Endothelial cell of umbilical vein (primary cell): ENCODE data around the gene BNC2. TPM values are rescaled to one million over a fixed set of nuclear protein-coding genes. Genes with fewer than 3 reads are reported as not detected.

ENCODE experiments used
- BruUV-seq: library from RNA; stranded (reverse); fragments of 400-500 nt; replicated peaks from 2 replicates; lab custom pipeline; 2021; lab: Mats Ljungman, UMichigan
- CTCF ChIA-PET: fragments of 300-600, 350-600 bp; sonication (Branson Sonifier 250); formaldehyde crosslinking; loops from one replicate; lab custom pipeline; 2021; ENCODE audit warnings: antibody characterized with exemption, inconsistent platforms; lab: Charles Lee
- POLR2A ChIA-PET: fragments of 300-600, 350-600 bp; sonication (Branson Sonifier 250); formaldehyde crosslinking; loops from one replicate; lab custom pipeline; 2021; ENCODE audit warnings: antibody characterized with exemption, inconsistent platforms; lab: Charles Lee
- DNase-seq: peaks from one replicate; pipeline ENCODE4 v3.0.0-alpha.2; 2011; ENCODE audit warnings: low read depth, low spot score
- FAIRE-seq: peaks from 2 replicates; lab custom pipeline; 2011; peaks lifted over from hg19 to GRCh38; lab: Jason Lieb, UNC
- H2AFZ ChIP-seq: 2 replicates; pipeline ENCODE4 v1.6.0; 2012; ENCODE audit warnings: low read depth, low read length, control low read depth, inconsistent platforms
- H3K27ac ChIP-seq: 2 replicates; pipeline ENCODE4 v1.5.1; 2011; ENCODE audit warnings: low read depth, mild to moderate bottlenecking, control low read depth, low read length, moderate library complexity; ENCODE audit not compliant: insufficient read depth
- H3K27me3 ChIP-seq, 2 experiments: 2 replicates each; pipeline versions ENCODE4 v1.6.0 to v1.6.1; 2011; ENCODE audit warnings: low read length in 2 of 2, mixed read lengths in 1 of 2; ENCODE audit not compliant: control insufficient read depth in 2 of 2, insufficient read depth in 2 of 2
- H3K36me3 ChIP-seq, 2 experiments: 2 replicates in 1 of 2; 3 replicates in 1 of 2; pipeline ENCODE4 v1.5.1; 2011; ENCODE audit warnings: low read length in 2 of 2, mild to moderate bottlenecking in 1 of 2, moderate library complexity in 1 of 2; ENCODE audit not compliant: control insufficient read depth in 2 of 2, insufficient read depth in 2 of 2; ENCODE audit errors: extremely low read depth in 1 of 2
- H3K4me1 ChIP-seq: 3 replicates; pipeline ENCODE4 v1.5.1; 2011; ENCODE audit warnings: mild to moderate bottlenecking, low read length; ENCODE audit not compliant: control insufficient read depth, insufficient read depth; ENCODE audit errors: extremely low read depth
- H3K4me2 ChIP-seq: 2 replicates; pipeline ENCODE4 v1.6.1; 2011; ENCODE audit warnings: low read length, control low read depth, mixed read lengths; ENCODE audit not compliant: insufficient read depth
- H3K4me3 ChIP-seq, 3 experiments: fragments of 200-600 bp in 1 of 3; sonication (generic), shearing (Covaris generic) in 1 of 3; replicated peaks in 1 of 3; 2 replicates each; pipeline ENCODE4 v1.5.1; 2011 to 2016; ENCODE audit warnings: control low read depth in 3 of 3, low read length in 3 of 3, mild to moderate bottlenecking in 2 of 3, inconsistent platforms in 1 of 3, low read depth in 1 of 3, moderate library complexity in 1 of 3; ENCODE audit not compliant: insufficient read depth in 1 of 3
- H3K79me2 ChIP-seq: 2 replicates; pipeline ENCODE4 v1.6.0; 2012; ENCODE audit warnings: low read length, inconsistent platforms; ENCODE audit not compliant: control insufficient read depth, insufficient read depth
- H3K9ac ChIP-seq: replicated peaks from 2 replicates; pipeline ENCODE3; 2011; ENCODE audit warnings: low read length, control low read depth; ENCODE audit not compliant: insufficient read depth; ENCODE audit errors: extremely low read depth
- H3K9me1 ChIP-seq: replicated peaks from 3 replicates; pipeline ENCODE4 v1.6.0; 2011; ENCODE audit warnings: mild to moderate bottlenecking, low read length; ENCODE audit not compliant: control insufficient read depth, insufficient read depth; ENCODE audit errors: extremely low read depth
- H3K9me3 ChIP-seq: replicated peaks from 2 replicates; pipeline ENCODE4 v1.5.1; 2012; ENCODE audit warnings: low read length, inconsistent platforms; ENCODE audit not compliant: control insufficient read depth, insufficient read depth
- H4K20me1 ChIP-seq: replicated peaks from 2 replicates; pipeline ENCODE3; 2011; ENCODE audit warnings: mild to moderate bottlenecking, low read length; ENCODE audit not compliant: control insufficient read depth, insufficient read depth; ENCODE audit errors: extremely low read depth
- CTCF ChIP-seq, 2 donors: IDR thresholded peaks; 1 replicate in 1 of 2; 2 replicates in 1 of 2; pipeline ENCODE4 v1.5.1; 2011; ENCODE audit warnings: low read length in 2 of 2, mild to moderate bottlenecking in 2 of 2, moderate library complexity in 2 of 2, control low read depth in 1 of 2, inconsistent platforms in 1 of 2, low read depth in 1 of 2; ENCODE audit not compliant: insufficient read depth in 1 of 2; ENCODE audit errors: extremely low read depth in 1 of 2
- EZH2 ChIP-seq: IDR thresholded peaks from 2 replicates; pipeline ENCODE4 v1.6.1; 2012; ENCODE audit warnings: borderline replicate concordance, low read depth, mild to moderate bottlenecking, moderate library complexity, low read length, inconsistent platforms; ENCODE audit not compliant: severe bottlenecking
- FOS ChIP-seq: IDR thresholded peaks from 2 replicates; pipeline ENCODE4 v1.6.1; 2011; ENCODE audit warnings: mild to moderate bottlenecking, low read length, moderate library complexity, borderline replicate concordance; ENCODE audit not compliant: insufficient read depth
- GATA2 ChIP-seq: IDR thresholded peaks from 2 replicates; pipeline ENCODE4 v1.7.0; 2011; ENCODE audit warnings: low read depth, mild to moderate bottlenecking, moderate library complexity, mixed read lengths, low read length; ENCODE audit not compliant: insufficient read length, insufficient read depth
- JUN ChIP-seq: IDR thresholded peaks from 2 replicates; pipeline ENCODE4 v1.6.1; 2011; ENCODE audit warnings: borderline replicate concordance, low read depth; ENCODE audit not compliant: insufficient read length, insufficient read depth
- MAX ChIP-seq: IDR thresholded peaks from 2 replicates; pipeline ENCODE4 v1.6.1; 2011; ENCODE audit not compliant: insufficient read depth, insufficient read length
- MYC ChIP-seq: IDR thresholded peaks from one replicate; pipeline ENCODE4 v1.6.1; 2011; ENCODE audit warnings: mild to moderate bottlenecking, low read depth, low read length
- POLR2A ChIP-seq: IDR thresholded peaks from 2 replicates; pipeline ENCODE4 v1.6.1; 2012; ENCODE audit warnings: low read depth, mild to moderate bottlenecking, control low read depth, low read length
- POLR2AphosphoS5 ChIP-seq: IDR thresholded peaks from 2 replicates; pipeline ENCODE4 v1.6.1; 2012; ENCODE audit warnings: low read depth, mild to moderate bottlenecking, control low read depth, low read length, moderate library complexity; ENCODE audit not compliant: insufficient read depth
- dilution Hi-C: fragments of 300-500 bp; cut with MboI; formaldehyde crosslinking; loops from one replicate; pipeline ENCODE4 v1.15.0; 2019; ENCODE audit warnings: low sequenced_read_pairs; ENCODE audit not compliant: extremely low pct_ligation_motif_present
- intact Hi-C: fragments of 100-400 bp; cut with micrococcal nuclease; formaldehyde crosslinking; loops from one replicate; pipeline ENCODE4 v1.10.0; 2022
- polyA plus RNA-seq, 4 experiments: library from polyadenylated mRNA; depleted of rRNA in 3 of 4; stranded (reverse) in 3 of 4; unstranded in 1 of 4; fragments of >200 nt; gene quantifications; 2 replicates each; pipeline versions ENCODE4 v1.2.1 to v1.2.3, GENCODE V29; 2011 to 2012; ENCODE audit warnings: missing spikeins in 1 of 4
- total RNA-seq: library from RNA; stranded (reverse); gene quantifications from 2 replicates; pipeline ENCODE4 v1.2.3, GENCODE V29; 2021

The BNC2 gene
- total and polyA plus RNA-seq, 2 donors (not counting 3 experiments of a cell fraction or from before 2014, with no cell fraction given): 12.1 to 34.3 TPM

DNA sequence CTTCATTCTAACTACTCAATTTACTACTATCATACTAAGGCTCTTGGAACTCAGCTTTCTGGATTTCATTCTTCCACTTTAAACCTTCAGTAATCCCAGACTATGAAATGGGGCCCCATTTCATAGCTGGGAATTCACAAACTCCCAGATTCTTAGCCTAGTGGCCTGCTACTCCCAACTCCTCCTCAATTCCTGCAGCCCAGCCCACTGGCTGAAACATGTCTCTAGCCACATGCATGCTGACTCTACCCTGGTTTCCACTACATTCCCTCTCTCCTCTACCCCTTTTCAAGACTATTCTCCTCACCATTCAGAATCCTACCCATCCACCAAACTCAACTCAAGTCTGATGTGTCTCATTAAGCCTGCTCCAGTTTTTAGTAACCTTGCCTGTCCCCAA lies 370.6 kb downstream of the BNC2 start:
- Histone ChIP-seq H3K9ac (no peak overlapping the region), H3K9me1 (no peaks in the 10 kb centered on the region), H3K79me2 (peaks cover 7% of the 10 kb centered on the region), H3K9me3 (no peaks in the 10 kb centered on the region), H3K36me3 (no peaks in the 10 kb centered on the region), H3K27me3 (no peaks in the 10 kb centered on the region), H4K20me1 (no peaks in the 10 kb centered on the region), H3K4me3 (no peak overlapping the region), H3K27ac (no peak overlapping the region), H3K4me2 (no peak overlapping the region), H3K4me1 (peaks cover 46% of the 10 kb centered on the region), H2AFZ (no peak overlapping the region)
- DNase-seq (no peak), FAIRE-seq (no peak)
- TF ChIP-seq GATA2: no peak
- TF ChIP-seq JUN: no peak
- TF ChIP-seq POLR2AphosphoS5: no peak
- TF ChIP-seq EZH2: no peak
- TF ChIP-seq MYC: no peak
- no peak for TF ChIP-seq POLR2A
- TF ChIP-seq MAX: no peak
- no peak for TF ChIP-seq FOS
- no peak for TF ChIP-seq CTCF (IDR thresholded peaks at IDR 0.05; ENCODE audit: extremely low read depth in 1 of 2, insufficient read depth in 1 of 2, low read depth in 1 of 2, low read length in 2 of 2)
- POLR2A ChIA-PET: interaction anchor here (0.5 kb wide), 1 partner anchor 9 kb away, joined by 5 read pairs; no protein-coding TSS in a partner anchor
- CTCF ChIA-PET: interaction anchor here (0.6 to 1.4 kb wide), 2 partner anchors 15 to 16 kb away, joined by 3 to 4 read pairs; no protein-coding TSS in a partner anchor
- dilution Hi-C loops: no loop called here
- intact Hi-C loops: no loop called here
- no TSS peak for BruUV-seq
